ENCODE measurements around the gene TRPC4.

The TRPC4 gene

GRCh38 chr13:37869756-37870488 lies at the start of gene TRPC4:
Gene TRPC4, minus strand, starts transcription at chr13:37869772. Its CDS starts 86,439 bp downstream, at chr13:37783333.
- peak; percentile 49 to 51 for DNase-seq (ENCODE audit: low read depth in 2 of 2)

GRCh38 chr13:37918751-37919150 lies 49.2 kb upstream of the TRPC4 start:
- no peak for DNase-seq (ENCODE audit: low read depth in 2 of 2)

GRCh38 chr13:37918116-37918714 lies 48.6 kb upstream of the TRPC4 start:
- DNase-seq (ENCODE audit: low read depth in 2 of 2), result no peak

- DNase-seq (ENCODE audit: low read depth in 2 of 2), result no peak
Measured at GRCh38 chr13:37914781-37915391, 45.3 kb upstream of the TRPC4 start.

- no peak for DNase-seq (ENCODE audit: low read depth in 2 of 2)
Measured at GRCh38 chr13:37910790-37911189, 41.2 kb upstream of the TRPC4 start.

GRCh38 chr13:37906880-37907279 lies 37.3 kb upstream of the TRPC4 start:
- DNase-seq (ENCODE audit: low read depth in 2 of 2), result no peak

GRCh38 chr13:37905736-37906135 lies 36.2 kb upstream of the TRPC4 start:
- DNase-seq (ENCODE audit: low read depth in 2 of 2), result no peak

GRCh38 chr13:37899753-37900152 lies 30.2 kb upstream of the TRPC4 start:
- DNase-seq (ENCODE audit: low read depth in 2 of 2), result no peak

- DNase-seq (ENCODE audit: low read depth in 2 of 2), result no peak
Measured at GRCh38 chr13:37893321-37893720, 23.7 kb upstream of the TRPC4 start.

- DNase-seq (ENCODE audit: low read depth in 2 of 2), result no peak
Measured at GRCh38 chr13:37889820-37890219, 20.2 kb upstream of the TRPC4 start.

GRCh38 chr13:37889102-37889501 lies 19.5 kb upstream of the TRPC4 start:
- DNase-seq (ENCODE audit: low read depth in 2 of 2), result no peak

- no peak for DNase-seq (ENCODE audit: low read depth in 2 of 2)
Measured at GRCh38 chr13:37886879-37887278, 17.3 kb upstream of the TRPC4 start.

GRCh38 chr13:37884674-37885073 lies 15.1 kb upstream of the TRPC4 start:
- DNase-seq (ENCODE audit: low read depth in 2 of 2), result no peak

GRCh38 chr13:37884026-37884425 lies 14.5 kb upstream of the TRPC4 start:
- DNase-seq (ENCODE audit: low read depth in 2 of 2), result no peak

- no peak for DNase-seq (ENCODE audit: low read depth in 2 of 2)
Measured at GRCh38 chr13:37878921-37879320, 9.3 kb upstream of the TRPC4 start.

GRCh38 chr13:37878496-37878895 lies 8.9 kb upstream of the TRPC4 start:
- DNase-seq (ENCODE audit: low read depth in 2 of 2), result peak; percentile 46 to 51

GRCh38 chr13:37870895-37871550 lies 1.5 kb upstream of the TRPC4 start:
- DNase-seq (ENCODE audit: low read depth in 2 of 2), result peak; percentile 47 to 51

GRCh38 chr13:37870489-37870845 lies 895 bp upstream of the TRPC4 start:
- DNase-seq (ENCODE audit: low read depth in 2 of 2), result no peak

- DNase-seq (ENCODE audit: low read depth in 2 of 2), result no peak
Measured at GRCh38 chr13:37869506-37869755, 141 bp downstream of the TRPC4 start.

GRCh38 chr13:37868691-37869505 lies 674 bp downstream of the TRPC4 start:
- DNase-seq (ENCODE audit: low read depth in 2 of 2), result peak; percentile 32 to 39

GRCh38 chr13:37863708-37864107 lies 5.9 kb downstream of the TRPC4 start:
- DNase-seq (ENCODE audit: low read depth in 2 of 2), result no peak

GRCh38 chr13:37835392-37835791 lies 34.2 kb downstream of the TRPC4 start:
- DNase-seq (ENCODE audit: low read depth in 2 of 2), result no peak

Measured in fibroblast of skin of left quadriceps (primary cell).